ENCODE measurements around the gene AFTPH. TPM values are rescaled to one million over a fixed set of nuclear protein-coding genes. Genes with fewer than 3 reads are reported as not detected.
A peak's percentile ranks its signal among the peaks of the same experiment; 100 is the strongest.

AFTPH gene
- total RNA-seq, 1 experiment from 2014 or later: 40.5 TPM

- H3K9me3 ChIP-seq (ENCODE audit: insufficient read depth, low read depth): no peaks in the 10 kb centered on the region
- peak; percentile 57 to 79 for DNase-seq
- POLR2A ChIA-PET (ENCODE audit: unreplicated experiment): interaction anchor here (0.5 to 0.7 kb wide), 8 partner anchors 18 to 811 kb away, joined by 3 to 23 read pairs (median 6); partner anchors contain the start of gene SERTAD2
- peak overlapping the region; percentile 92 for H2AFZ ChIP-seq
- no peak for TF ChIP-seq EZH2 (IDR thresholded peaks at IDR 0.05; ENCODE audit: low read depth)
- TF ChIP-seq, protein P1, sequence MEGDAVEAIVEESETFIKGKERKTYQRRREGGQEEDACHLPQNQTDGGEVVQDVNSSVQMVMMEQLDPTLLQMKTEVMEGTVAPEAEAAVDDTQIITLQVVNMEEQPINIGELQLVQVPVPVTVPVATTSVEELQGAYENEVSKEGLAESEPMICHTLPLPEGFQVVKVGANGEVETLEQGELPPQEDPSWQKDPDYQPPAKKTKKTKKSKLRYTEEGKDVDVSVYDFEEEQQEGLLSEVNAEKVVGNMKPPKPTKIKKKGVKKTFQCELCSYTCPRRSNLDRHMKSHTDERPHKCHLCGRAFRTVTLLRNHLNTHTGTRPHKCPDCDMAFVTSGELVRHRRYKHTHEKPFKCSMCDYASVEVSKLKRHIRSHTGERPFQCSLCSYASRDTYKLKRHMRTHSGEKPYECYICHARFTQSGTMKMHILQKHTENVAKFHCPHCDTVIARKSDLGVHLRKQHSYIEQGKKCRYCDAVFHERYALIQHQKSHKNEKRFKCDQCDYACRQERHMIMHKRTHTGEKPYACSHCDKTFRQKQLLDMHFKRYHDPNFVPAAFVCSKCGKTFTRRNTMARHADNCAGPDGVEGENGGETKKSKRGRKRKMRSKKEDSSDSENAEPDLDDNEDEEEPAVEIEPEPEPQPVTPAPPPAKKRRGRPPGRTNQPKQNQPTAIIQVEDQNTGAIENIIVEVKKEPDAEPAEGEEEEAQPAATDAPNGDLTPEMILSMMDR (conservative IDR thresholded peaks at IDR 0.05): peak; percentile 92
- H3K4me3 ChIP-seq: peak overlapping the region; percentile 67
- H3K27ac ChIP-seq: peak overlapping the region; percentile 72
- H3K4me1 ChIP-seq (replicated peaks; ENCODE audit: insufficient read depth): peaks cover 18% of the 10 kb centered on the region
- intact Hi-C loops (cut with micrococcal nuclease; ENCODE audit: unreplicated experiment): loop anchor here (1.0 to 10.0 kb wide), 5 partner anchors 40 to 909 kb away; partner anchors contain the start of gene SPRED2
- no peaks in the 10 kb centered on the region for H3K9me2 ChIP-seq (ENCODE audit: insufficient read depth)
- H3K27me3 ChIP-seq (ENCODE audit: insufficient read depth, low read depth): no peaks in the 10 kb centered on the region
- CTCF ChIA-PET: interaction anchor here (0.5 to 2.2 kb wide), 11 partner anchors 15 to 528 kb away, joined by 3 to 18 read pairs (median 3); no protein-coding TSS in a partner anchor
- H3K4me2 ChIP-seq: peak overlapping the region; percentile 89
- no TSS peak for BruUV-seq (replicated peaks)
- H3K36me3 ChIP-seq (ENCODE audit: low read depth): no peaks in the 10 kb centered on the region
- peaks cover 7% of the 10 kb centered on the region for H3F3A ChIP-seq (ENCODE audit: insufficient read depth, low read depth)
- peaks cover 36% of the 10 kb centered on the region for H3K79me2 ChIP-seq (ENCODE audit: low read depth)
- peaks cover 3% of the 10 kb centered on the region; the same call in 1 of the 2 replicates for H4K20me1 ChIP-seq (ENCODE audit: insufficient read depth)
Observed at GRCh38 chr2:64522843-64523428, 1.2 kb upstream of the AFTPH start.

DNA sequence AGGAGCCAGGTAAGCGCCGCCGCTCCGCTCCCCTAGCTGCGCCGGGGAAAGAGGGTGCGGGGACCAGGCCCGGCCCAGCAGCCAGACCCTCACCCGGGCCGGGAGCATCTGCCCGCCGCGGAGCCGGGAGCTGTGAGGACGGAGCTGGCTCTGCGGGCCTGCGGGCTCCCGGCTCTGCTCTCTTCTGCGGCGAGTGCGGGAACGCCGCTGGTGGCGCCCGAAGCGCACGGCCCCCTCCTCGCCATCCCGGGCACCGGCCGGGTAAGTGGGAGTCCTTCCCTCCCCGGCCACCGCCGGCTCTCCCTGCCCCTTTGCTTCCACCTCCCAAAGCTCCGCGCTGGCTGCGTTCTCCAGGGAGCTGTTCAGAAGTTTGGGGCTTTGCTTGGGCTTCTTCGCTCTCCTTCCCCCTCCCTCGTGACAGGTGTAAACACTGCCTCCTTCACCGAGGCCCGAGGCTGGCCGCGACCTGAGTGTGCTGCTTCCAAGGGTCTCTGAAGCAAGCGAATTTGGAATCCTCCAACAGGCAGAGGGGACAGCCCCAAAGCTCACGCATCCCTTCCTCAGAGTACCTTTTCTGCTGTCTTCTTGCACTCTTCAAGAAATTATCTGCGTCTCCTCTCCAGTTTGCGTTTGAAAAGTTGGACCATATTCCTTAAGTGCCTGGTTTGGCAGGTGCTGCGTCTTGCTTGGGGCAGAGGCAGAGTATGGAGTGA, 632 bp downstream of the AFTPH start:
- no peak for DNase-seq
- intact Hi-C loops (cut with micrococcal nuclease; ENCODE audit: unreplicated experiment): loop anchor here (1.0 to 10.0 kb wide), 5 partner anchors 72 to 908 kb away; partner anchors contain the start of gene SPRED2
- peaks cover 18% of the 10 kb centered on the region for H3K4me1 ChIP-seq (replicated peaks; ENCODE audit: insufficient read depth)
- no peaks in the 10 kb centered on the region for H3K27me3 ChIP-seq (ENCODE audit: insufficient read depth, low read depth)
- peak overlapping the region; percentile 82 for H3K4me2 ChIP-seq
- no peaks in the 10 kb centered on the region for H3K9me2 ChIP-seq (ENCODE audit: insufficient read depth)
- BruUV-seq (replicated peaks): no TSS peak
- H3K9me3 ChIP-seq (ENCODE audit: insufficient read depth, low read depth): no peaks in the 10 kb centered on the region
- TF ChIP-seq EZH2 (IDR thresholded peaks at IDR 0.05; ENCODE audit: low read depth): no peak
- H3K4me3 ChIP-seq: peak overlapping the region; percentile 67
- POLR2A ChIA-PET (ENCODE audit: unreplicated experiment): interaction anchor here (0.6 to 0.7 kb wide), 2 partner anchors 129 to 503 kb away, joined by 4 to 8 read pairs; partner anchors contain the start of gene SERTAD2
- peaks cover 7% of the 10 kb centered on the region for H3F3A ChIP-seq (ENCODE audit: insufficient read depth, low read depth)
- H3K79me2 ChIP-seq (ENCODE audit: low read depth): peaks cover 54% of the 10 kb centered on the region
- H3K27ac ChIP-seq: peak overlapping the region; percentile 37; the same call in 1 of the 2 replicates
- H2AFZ ChIP-seq: peak overlapping the region; percentile 87
- CTCF ChIA-PET: interaction anchor here (0.8 to 2.2 kb wide), 3 partner anchors 162 to 342 kb away, joined by 3 to 9 read pairs (median 5); no protein-coding TSS in a partner anchor
- peaks cover 17% of the 10 kb centered on the region; the same call in 1 of the 2 replicates for H4K20me1 ChIP-seq (ENCODE audit: insufficient read depth)
- H3K36me3 ChIP-seq (ENCODE audit: low read depth): no peaks in the 10 kb centered on the region

GRCh38 chr2:64525317-64525613, 1.1 kb downstream of the AFTPH start:
- peaks cover 18% of the 10 kb centered on the region for H3K4me1 ChIP-seq (replicated peaks; ENCODE audit: insufficient read depth)
- H3K27me3 ChIP-seq (ENCODE audit: insufficient read depth, low read depth): no peaks in the 10 kb centered on the region
- ChIA-PET CTCF (no interaction called here), POLR2A (ENCODE audit: unreplicated experiment) (interaction anchor here (0.7 kb wide), 1 partner anchor 411 kb away, joined by 3 read pairs; no protein-coding TSS in a partner anchor)
- intact Hi-C loops (cut with micrococcal nuclease; ENCODE audit: unreplicated experiment): loop anchor here (2.0 to 10.0 kb wide), 3 partner anchors 72 to 240 kb away; no protein-coding TSS in a partner anchor
- peaks cover 21% of the 10 kb centered on the region for H4K20me1 ChIP-seq (ENCODE audit: insufficient read depth)
- peak overlapping the region; percentile 82 for H3K4me2 ChIP-seq
- peak overlapping the region; percentile 87 for H2AFZ ChIP-seq
- peak overlapping the region; percentile 67 for H3K4me3 ChIP-seq
- BruUV-seq (replicated peaks): TSS peak; percentile 45
- H3K27ac ChIP-seq: peak overlapping the region; percentile 37
- TF ChIP-seq EZH2 (IDR thresholded peaks at IDR 0.05; ENCODE audit: low read depth): no peak
- TF ChIP-seq, protein P1 (conservative IDR thresholded peaks at IDR 0.05): no peak
- H3F3A ChIP-seq (ENCODE audit: insufficient read depth, low read depth): peaks cover 7% of the 10 kb centered on the region
- H3K36me3 ChIP-seq (ENCODE audit: low read depth): no peaks in the 10 kb centered on the region
- DNase-seq: no peak
- H3K79me2 ChIP-seq (ENCODE audit: low read depth): peaks cover 59% of the 10 kb centered on the region
- no peaks in the 10 kb centered on the region for H3K9me2 ChIP-seq (ENCODE audit: insufficient read depth)
- H3K9me3 ChIP-seq (ENCODE audit: insufficient read depth, low read depth): no peaks in the 10 kb centered on the region
